Esophagus muscularis mucosa (tissue), 4 donors: ENCODE results near the gene ST13. TPM values are rescaled to one million over a fixed set of nuclear protein-coding genes. Genes with fewer than 3 reads are reported as not detected.

Source experiments
- DNase-seq: peaks from one replicate; pipeline ENCODE4 v3.0.0-alpha.2; 2017; ENCODE audit errors: extremely low spot score
- H3K27ac ChIP-seq, 4 donors: fragments of 200-600 bp; sonication (generic); replicated peaks in 1 of 4; 1 replicate in 3 of 4; 2 replicates in 1 of 4; pipeline ENCODE4 v1.5.1; 2016 to 2019; ENCODE audit warnings: mild to moderate bottlenecking in 1 of 4
- H3K27me3 ChIP-seq, 4 donors: fragments of 200-600 bp; sonication (generic); one replicate each; pipeline versions ENCODE4 v1.5.1 to v1.6.0; 2016 to 2019
- H3K36me3 ChIP-seq, 4 donors: fragments of 200-600 bp; sonication (generic); one replicate each; pipeline ENCODE4 v1.5.1; 2016 to 2019
- H3K4me1 ChIP-seq, 4 donors: fragments of 200-600 bp; sonication (generic); one replicate each; pipeline ENCODE4 v1.5.1; 2016 to 2019
- H3K4me3 ChIP-seq, 4 donors: fragments of 200-600 bp; sonication (generic); 1 replicate in 2 of 4; 2 replicates in 2 of 4; pipeline ENCODE4 v1.5.1; 2016 to 2019; ENCODE audit warnings: mild to moderate bottlenecking in 4 of 4, moderate library complexity in 1 of 4
- H3K9me3 ChIP-seq, 4 donors: fragments of 200-600 bp; sonication (generic); 1 replicate in 3 of 4; 2 replicates in 1 of 4; pipeline ENCODE4 v1.5.1; 2016 to 2019
- CTCF ChIP-seq, 3 experiments: fragments of 200-600 bp in 2 of 3; fragments of 450-650 bp in 1 of 3; sonication (generic) in 2 of 3; IDR thresholded peaks; one replicate each; pipeline ENCODE4 v1.5.1; 2017 to 2019; ENCODE audit warnings: antibody characterized with exemption in 3 of 3, mild to moderate bottlenecking in 2 of 3, moderate library complexity in 1 of 3
- EP300 ChIP-seq: sonication (generic); formaldehyde crosslinking; IDR thresholded peaks from one replicate; pipeline ENCODE4 v1.6.1; 2017; ENCODE audit warnings: antibody characterized with exemption
- POLR2A ChIP-seq: fragments of 450-650 bp; IDR thresholded peaks from one replicate; pipeline ENCODE4 v1.6.1; 2017; ENCODE audit warnings: antibody characterized with exemption, moderate library complexity, mild to moderate bottlenecking, low read depth
- POLR2AphosphoS5 ChIP-seq, 2 donors: sonication (generic); formaldehyde crosslinking; IDR thresholded peaks; one replicate each; pipeline ENCODE4 v1.6.1; 2017; ENCODE audit warnings: antibody characterized with exemption in 2 of 2
- WGBS: methylation state at CpG from one replicate; pipeline ENCODE4 v1.1.5; 2018; 5-methylcytosine and 5-hydroxymethylcytosine counted together
- intact Hi-C: fragments of 100-400 bp; cut with DNase I; formaldehyde crosslinking; loops from one replicate; pipeline ENCODE4 v1.15.1; 2023
- total RNA-seq, 4 donors: library from RNA; depleted of rRNA; stranded (reverse); fragments of >200 nt; gene quantifications; one replicate each; pipeline versions ENCODE4 v1.1.0 to v1.2.1, GENCODE V29; 2016

The ST13 gene
- total RNA-seq: 100 to 1,000 TPM; 169 to 193 (median 189) TPM

GRCh38 chr22:40856513-40857308 is at the start of gene ST13, which contains the start of gene XPNPEP3:
Gene ST13, minus strand, starts transcription at chr22:40856639. Its CDS starts 99 bp downstream, at chr22:40856540.
Gene XPNPEP3, plus strand, starts transcription at chr22:40857148. Its CDS starts 34 bp downstream, at chr22:40857182.
- peaks cover 0 to 12% (median 2%) of the 10 kb centered on the region in 4 donors for H3K36me3 ChIP-seq
- H3K9me3 ChIP-seq: no peaks in the 10 kb centered on the region
- H3K4me3 ChIP-seq: peak within 1 kb of the TSS; percentile 61 to 94 (median 92)
- peak; percentile 99 for DNase-seq
- intact Hi-C loops: loop anchor here (5.0 kb wide), 2 partner anchors 39 to 579 kb away; partner anchors contain the start of gene SLC25A17
- peaks cover 46 to 57% (median 54%) of the 10 kb centered on the region in 4 donors for H3K4me1 ChIP-seq
- peak within 1 kb of the TSS; percentile 89 to 99 (median 97) for H3K27ac ChIP-seq
- 0% methylated on average over 44 of the region's 63 CpGs for WGBS
- no peaks in the 10 kb centered on the region for H3K27me3 ChIP-seq
- TF ChIP-seq CTCF (IDR thresholded peaks at IDR 0.05) (peak in 1 of 3 experiments; percentile 6), EP300 (no peak), POLR2A (peak; percentile 63), POLR2AphosphoS5 (IDR thresholded peaks at IDR 0.05) (peak; percentile 79 to 87)

GRCh38 chr22:40904101-40904500 is 47.7 kb upstream of the ST13 start:
- DNase-seq: no peak
- Histone ChIP-seq H3K9me3 (no peaks in the 10 kb centered on the region), H3K27ac (no peak overlapping the region), H3K4me1 (peaks cover 0 to 6% (median 0%) of the 10 kb centered on the region in 4 donors), H3K36me3 (peaks cover 0 to 51% (median 21%) of the 10 kb centered on the region in 4 donors), H3K4me3 (no peak overlapping the region), H3K27me3 (no peaks in the 10 kb centered on the region)
- 100% methylated on average over 1 of the region's 1 CpG for WGBS
- intact Hi-C loops: no loop called here
- no peak for TF ChIP-seq POLR2AphosphoS5 (IDR thresholded peaks at IDR 0.05)
- no peak for TF ChIP-seq EP300
- TF ChIP-seq CTCF (IDR thresholded peaks at IDR 0.05): no peak
- no peak for TF ChIP-seq POLR2A

GRCh38 chr22:40898850-40899357 is 42.5 kb upstream of the ST13 start:
- Histone ChIP-seq H3K4me1 (peaks cover 0 to 6% (median 0%) of the 10 kb centered on the region in 4 donors), H3K9me3 (no peaks in the 10 kb centered on the region), H3K4me3 (no peak overlapping the region), H3K36me3 (peaks cover 0 to 34% (median 6%) of the 10 kb centered on the region in 4 donors), H3K27me3 (no peaks in the 10 kb centered on the region), H3K27ac (no peak overlapping the region)
- intact Hi-C loops: loop anchor here (10.0 kb wide), 1 partner anchor 214 kb away; no protein-coding TSS in a partner anchor
- WGBS: 42% methylated on average over 3 of the region's 3 CpGs
- TF ChIP-seq POLR2AphosphoS5 (IDR thresholded peaks at IDR 0.05): no peak
- no peak for TF ChIP-seq POLR2A
- TF ChIP-seq CTCF (IDR thresholded peaks at IDR 0.05): peak in 2 of 3 experiments; percentile 43 to 44
- no peak for DNase-seq

- peaks cover 0 to 58% (median 30%) of the 10 kb centered on the region in 4 donors for H3K36me3 ChIP-seq
- no peak for TF ChIP-seq POLR2AphosphoS5 (IDR thresholded peaks at IDR 0.05)
- no peak overlapping the region for H3K4me3 ChIP-seq
- intact Hi-C loops: loop anchor here (10.0 kb wide), 1 partner anchor 210 kb away; no protein-coding TSS in a partner anchor
- H3K27me3 ChIP-seq: no peaks in the 10 kb centered on the region
- H3K4me1 ChIP-seq: no peaks in the 10 kb centered on the region
- no peak for DNase-seq
- no peaks in the 10 kb centered on the region for H3K9me3 ChIP-seq
- 96% methylated on average over 4 of the region's 4 CpGs for WGBS
- H3K27ac ChIP-seq: no peak overlapping the region
These were observed 38.0 kb upstream of the ST13 start for GRCh38 chr22:40894417-40894816.

GRCh38 chr22:40890881-40891280 is 34.4 kb upstream of the ST13 start:
- 83% methylated on average over 3 of the region's 3 CpGs for WGBS
- no peak overlapping the region for H3K27ac ChIP-seq
- H3K4me1 ChIP-seq: no peaks in the 10 kb centered on the region
- TF ChIP-seq POLR2A (no peak), POLR2AphosphoS5 (IDR thresholded peaks at IDR 0.05) (no peak), CTCF (IDR thresholded peaks at IDR 0.05) (no peak), EP300 (no peak)
- H3K36me3 ChIP-seq: peaks cover 29 to 86% (median 63%) of the 10 kb centered on the region in 4 donors
- H3K27me3 ChIP-seq: no peaks in the 10 kb centered on the region
- H3K9me3 ChIP-seq: no peaks in the 10 kb centered on the region
- DNase-seq: no peak
- intact Hi-C loops: loop anchor here (10.0 kb wide), 1 partner anchor 206 kb away; no protein-coding TSS in a partner anchor
- no peak overlapping the region for H3K4me3 ChIP-seq
